HG02623 (cell line): ENCODE data around the gene KIF5A.
A peak's percentile ranks its signal among the peaks of the same experiment; 100 is the strongest.

Experiments
- ATAC-seq: cut with Tn5 transposase; IDR thresholded peaks from one replicate; pipeline ENCODE4 v1.9.1; 2021; ENCODE audit warnings: moderate library complexity; ENCODE audit not compliant: unreplicated experiment

The KIF5A gene

GRCh38 chr12:57534991-57535543 is 14.8 kb upstream of the KIF5A start:
- ATAC-seq = no peak

- no peak for ATAC-seq
Measured at GRCh38 chr12:57535764-57536596, 13.9 kb upstream of the KIF5A start.

- ATAC-seq = no peak
Measured at GRCh38 chr12:57536597-57536942, 13.3 kb upstream of the KIF5A start.

GRCh38 chr12:57539134-57539768 is 10.6 kb upstream of the KIF5A start:
- ATAC-seq = no peak

GRCh38 chr12:57541001-57541400 is 8.8 kb upstream of the KIF5A start:
- ATAC-seq = no peak

GRCh38 chr12:57541717-57542116 is 8.1 kb upstream of the KIF5A start:
- ATAC-seq = no peak

- no peak for ATAC-seq
Measured at GRCh38 chr12:57543581-57543980, 6.3 kb upstream of the KIF5A start.

GRCh38 chr12:57545809-57546437 is 3.9 kb upstream of the KIF5A start:
- ATAC-seq = no peak

GRCh38 chr12:57546438-57547287 is 3.2 kb upstream of the KIF5A start, which contains the start of gene DCTN2:
Gene DCTN2, minus strand, starts transcription at chr12:57547192. Its CDS starts 129 bp downstream, at chr12:57547063.
- peak; percentile 98 for ATAC-seq

- no peak for ATAC-seq
Measured at GRCh38 chr12:57547288-57548012, 2.4 kb upstream of the KIF5A start.

GRCh38 chr12:57548013-57548315 is 1.9 kb upstream of the KIF5A start:
- no peak for ATAC-seq

GRCh38 chr12:57548488-57548887 is 1.4 kb upstream of the KIF5A start:
- no peak for ATAC-seq

- no peak for ATAC-seq
Measured at GRCh38 chr12:57549203-57549908, 488 bp upstream of the KIF5A start.

GRCh38 chr12:57550641-57551549 is 1.1 kb downstream of the KIF5A start:
- no peak for ATAC-seq

GRCh38 chr12:57551637-57552305 is 1.9 kb downstream of the KIF5A start:
- no peak for ATAC-seq

- no peak for ATAC-seq
Measured at GRCh38 chr12:57552306-57552651, 2.4 kb downstream of the KIF5A start.

- no peak for ATAC-seq
Measured at GRCh38 chr12:57552835-57553313, 3.0 kb downstream of the KIF5A start.
